Measurements from ENCODE around the gene SPATA1. TPM values are rescaled to one million over a fixed set of nuclear protein-coding genes. Genes with fewer than 3 reads are reported as not detected.

The SPATA1 gene
- polyA plus RNA-seq, 1 donor from 2014 or later: 0.17 TPM

- no peaks in the 10 kb centered on the region for H3K9me2 ChIP-seq (ENCODE audit: insufficient read depth, low read length)
- H2AFZ ChIP-seq (ENCODE audit: low read depth, low read length): no peak overlapping the region
- H3K4me3 ChIP-seq (ENCODE audit: low read length): no peak overlapping the region
- no peaks in the 10 kb centered on the region for H3F3A ChIP-seq (ENCODE audit: insufficient read depth, low read length, poor library complexity, severe bottlenecking)
- TF ChIP-seq MXI1 (conservative IDR thresholded peaks at IDR 0.05; ENCODE audit: poor library complexity, severe bottlenecking): no peak
- no peak for TF ChIP-seq CTCF (IDR thresholded peaks at IDR 0.05; ENCODE audit: poor library complexity, severe bottlenecking)
- TF ChIP-seq POLR2AphosphoS5 (IDR thresholded peaks at IDR 0.05): no peak
- TF ChIP-seq EP300 (conservative IDR thresholded peaks at IDR 0.05; ENCODE audit: poor library complexity, severe bottlenecking): no peak
- no peak for TF ChIP-seq SMC3 (conservative IDR thresholded peaks at IDR 0.05; ENCODE audit: poor library complexity)
- no peak for TF ChIP-seq TAF1 (IDR thresholded peaks at IDR 0.05; ENCODE audit: low read depth)
- TF ChIP-seq REST (IDR thresholded peaks at IDR 0.05; ENCODE audit: borderline replicate concordance): no peak
- TF ChIP-seq EZH2 (IDR thresholded peaks at IDR 0.05; ENCODE audit: borderline replicate concordance, insufficient read depth, low read length, poor library complexity, severe bottlenecking): no peak
- TF ChIP-seq RAD21 (conservative IDR thresholded peaks at IDR 0.05): no peak
- no peak overlapping the region for H3K27ac ChIP-seq (ENCODE audit: low read length)
- H3K27me3 ChIP-seq (ENCODE audit: insufficient read depth, low read depth, low read length): no peaks in the 10 kb centered on the region
- peaks cover 14% of the 10 kb centered on the region for H3K9me3 ChIP-seq (ENCODE audit: low read length)
- H3K4me2 ChIP-seq (ENCODE audit: low read length): no peak overlapping the region
- H4K20me1 ChIP-seq (ENCODE audit: insufficient read depth): no peaks in the 10 kb centered on the region
- H3K79me2 ChIP-seq (replicated peaks; ENCODE audit: insufficient read depth, low read length): no peaks in the 10 kb centered on the region
- H3K36me3 ChIP-seq (ENCODE audit: insufficient read depth, low read length): no peaks in the 10 kb centered on the region
- no peak overlapping the region for H3K9ac ChIP-seq (ENCODE audit: low read length)
These were observed 98.0 kb downstream of the SPATA1 start for GRCh38 chr1:84603941-84604830.

GRCh38 chr1:84605157-84605556 is 99.0 kb downstream of the SPATA1 start:
- no peak overlapping the region for H2AFZ ChIP-seq (ENCODE audit: low read depth, low read length)
- H3K4me3 ChIP-seq (ENCODE audit: low read length): no peak overlapping the region
- H3K27me3 ChIP-seq (ENCODE audit: insufficient read depth, low read depth, low read length): no peaks in the 10 kb centered on the region
- H3K79me2 ChIP-seq (replicated peaks; ENCODE audit: insufficient read depth, low read length): no peaks in the 10 kb centered on the region
- no peaks in the 10 kb centered on the region for H4K20me1 ChIP-seq (ENCODE audit: insufficient read depth)
- peaks cover 14% of the 10 kb centered on the region for H3K9me3 ChIP-seq (ENCODE audit: low read length)
- H3K36me3 ChIP-seq (ENCODE audit: insufficient read depth, low read length): no peaks in the 10 kb centered on the region
- no peak overlapping the region for H3K4me2 ChIP-seq (ENCODE audit: low read length)
- H3K9me2 ChIP-seq (ENCODE audit: insufficient read depth, low read length): no peaks in the 10 kb centered on the region
- TF ChIP-seq EZH2 (IDR thresholded peaks at IDR 0.05; ENCODE audit: borderline replicate concordance, insufficient read depth, low read length, poor library complexity, severe bottlenecking) (no peak), MXI1 (conservative IDR thresholded peaks at IDR 0.05; ENCODE audit: poor library complexity, severe bottlenecking) (no peak), RAD21 (conservative IDR thresholded peaks at IDR 0.05) (no peak), CTCF (IDR thresholded peaks at IDR 0.05; ENCODE audit: poor library complexity, severe bottlenecking) (no peak), TAF1 (IDR thresholded peaks at IDR 0.05; ENCODE audit: low read depth) (no peak)
- no peak overlapping the region for H3K9ac ChIP-seq (ENCODE audit: low read length)
- H3F3A ChIP-seq (ENCODE audit: insufficient read depth, low read length, poor library complexity, severe bottlenecking): no peaks in the 10 kb centered on the region
- no peak overlapping the region for H3K27ac ChIP-seq (ENCODE audit: low read length)

All from neural cell (in vitro differentiated cells).